ENCODE data around the gene CNN3. TPM values are rescaled to one million over a fixed set of nuclear protein-coding genes. Genes with fewer than 3 reads are reported as not detected.
A peak's percentile ranks its signal among the peaks of the same experiment; 100 is the strongest.

CNN3 gene
- total RNA-seq, 1 donor: 211 TPM

- no peak for DNase-seq (ENCODE audit: low read depth)
- no peak for TF ChIP-seq CTCF (IDR thresholded peaks at IDR 0.05; ENCODE audit: insufficient read depth, low read length)
- no peak overlapping the region for H3K4me3 ChIP-seq (ENCODE audit: low read depth, low read length)
Observed at GRCh38 chr1:94906382-94906781, 20.5 kb downstream of the CNN3 start.

DNA sequence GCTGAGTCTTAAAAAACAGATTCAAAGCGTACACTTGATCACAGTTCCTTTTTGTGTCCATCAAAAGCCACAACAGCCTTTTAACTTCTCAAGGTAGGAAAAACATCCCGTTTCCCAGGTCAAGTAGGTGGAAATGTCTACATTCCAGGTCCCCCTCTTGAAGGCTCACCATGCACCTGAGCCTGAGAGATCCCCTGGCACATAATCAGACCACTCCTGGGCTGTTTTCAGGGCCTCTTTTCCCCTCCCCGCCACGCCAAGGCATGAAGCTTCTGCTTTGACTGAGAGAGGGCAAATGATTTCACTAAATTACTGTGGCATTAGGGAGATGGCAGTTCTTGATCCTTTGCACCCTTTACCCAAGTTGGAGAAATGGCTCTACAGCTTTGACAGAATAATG lies 21.7 kb downstream of the CNN3 start:
- TF ChIP-seq CTCF (IDR thresholded peaks at IDR 0.05; ENCODE audit: insufficient read depth, low read length): no peak
- DNase-seq (ENCODE audit: low read depth): no peak
- no peak overlapping the region for H3K4me3 ChIP-seq (ENCODE audit: low read depth, low read length)

GRCh38 chr1:94903280-94904009 lies 23.5 kb downstream of the CNN3 start:
- H3K4me3 ChIP-seq (ENCODE audit: low read depth, low read length): no peak overlapping the region
- DNase-seq (ENCODE audit: low read depth): no peak
- no peak for TF ChIP-seq CTCF (IDR thresholded peaks at IDR 0.05; ENCODE audit: insufficient read depth, low read length)

DNA sequence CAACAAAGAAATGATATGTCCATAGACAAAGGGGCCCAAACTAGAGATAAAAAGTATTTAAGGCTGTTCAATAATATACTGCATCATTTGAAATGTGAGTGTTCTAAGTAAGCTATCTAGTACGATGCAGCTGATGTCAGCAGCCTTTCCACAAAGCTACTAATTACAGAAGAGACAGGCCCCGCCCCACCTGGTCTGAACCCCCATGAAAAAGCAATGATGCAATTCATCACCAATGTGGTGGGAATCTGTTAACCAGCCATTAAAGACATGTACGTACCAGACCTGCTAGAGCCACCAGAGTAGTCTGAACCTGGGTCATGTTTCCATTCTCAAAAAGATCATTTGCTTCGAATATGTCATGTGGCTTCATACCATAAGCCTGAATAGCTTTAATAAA lies 25.1 kb downstream of the CNN3 start:
- no peak for TF ChIP-seq CTCF (IDR thresholded peaks at IDR 0.05; ENCODE audit: insufficient read depth, low read length)
- no peak overlapping the region for H3K4me3 ChIP-seq (ENCODE audit: low read depth, low read length)
- DNase-seq (ENCODE audit: low read depth): no peak

- peak; percentile 73 for DNase-seq (ENCODE audit: low read depth)
- no peak overlapping the region for H3K4me3 ChIP-seq (ENCODE audit: low read depth, low read length)
- no peak for TF ChIP-seq CTCF (IDR thresholded peaks at IDR 0.05; ENCODE audit: insufficient read depth, low read length)
Observed at GRCh38 chr1:94899756-94900155, 27.2 kb downstream of the CNN3 start.

- no peak for TF ChIP-seq CTCF (IDR thresholded peaks at IDR 0.05; ENCODE audit: insufficient read depth, low read length)
- H3K4me3 ChIP-seq (ENCODE audit: low read depth, low read length): no peak overlapping the region
- DNase-seq (ENCODE audit: low read depth): peak; percentile 64
Observed at GRCh38 chr1:94898491-94899385, 28.2 kb downstream of the CNN3 start.

Measured in fibroblast of the aortic adventitia (primary cell).